ENCODE measurements around the gene TMPRSS11E. TPM values are rescaled to one million over a fixed set of nuclear protein-coding genes. Genes with fewer than 3 reads are reported as not detected.
A peak's percentile ranks its signal among the peaks of the same experiment; 100 is the strongest.

The TMPRSS11E gene
- total and polyA plus RNA-seq, 2 donors (not counting 1 experiment from before 2014, with no cell fraction given), result not detected

DNA sequence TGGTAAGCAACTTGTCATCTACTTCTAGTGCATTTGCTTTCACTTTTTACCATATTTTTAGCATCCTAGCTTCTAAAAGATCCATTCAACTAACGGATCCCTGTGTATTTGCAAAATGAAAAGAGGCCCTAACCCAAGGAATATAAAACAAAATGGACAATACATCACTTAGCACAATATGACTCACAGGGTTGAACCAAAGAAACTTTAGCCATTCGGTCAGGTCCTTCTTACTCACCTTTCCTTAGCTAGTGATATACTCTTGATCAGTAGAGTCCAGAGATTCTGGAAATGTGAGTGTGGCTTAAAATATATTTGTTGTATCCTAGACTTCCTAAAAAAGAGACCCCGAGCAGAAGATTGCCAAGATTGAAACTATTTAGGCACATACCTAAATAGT lies 19.5 kb downstream of the TMPRSS11E start:
- peak in 1 of 2 donors; percentile 58 for DNase-seq (ENCODE audit: low read depth in 2 of 2)
- Histone ChIP-seq H3K27ac (ENCODE audit: insufficient read depth, low read length) (no peak overlapping the region), H3K4me2 (ENCODE audit: extremely low read depth, insufficient read depth, low read length) (no peak overlapping the region), H3K4me1 (ENCODE audit: control insufficient read depth, extremely low read depth, insufficient read depth, low read length) (no peaks in the 10 kb centered on the region), H3K27me3 (ENCODE audit: control insufficient read depth, insufficient read depth, low read length) (no peaks in the 10 kb centered on the region), H3K36me3 (ENCODE audit: control insufficient read depth, insufficient read depth, low read length) (no peaks in the 10 kb centered on the region), H3K79me2 (ENCODE audit: control insufficient read depth, insufficient read depth, low read length) (no peaks in the 10 kb centered on the region), H3K4me3 (replicated peaks in 1 of 4; ENCODE audit: control extremely low read depth in 1 of 4, insufficient read depth in 1 of 4, low read depth in 3 of 4, low read length in 4 of 4) (no peak overlapping the region), H4K20me1 (ENCODE audit: control insufficient read depth, extremely low read depth, insufficient read depth, low read length) (no peaks in the 10 kb centered on the region), H3K9me3 (ENCODE audit: control insufficient read depth, insufficient read depth, low read depth, low read length) (no peaks in the 10 kb centered on the region), H3K9ac (ENCODE audit: insufficient read depth, low read length) (no peak overlapping the region), H2AFZ (ENCODE audit: low read length) (no peak overlapping the region)
- TF ChIP-seq CTCF (conservative IDR thresholded peaks at IDR 0.05 in 1 of 2, IDR thresholded peaks at IDR 0.05 in 1 of 2; ENCODE audit: low read depth in 1 of 2, low read length in 2 of 2) (no peak), EZH2 (IDR thresholded peaks at IDR 0.05; ENCODE audit: low read length, missing control alignments) (no peak)

- Histone ChIP-seq H3K4me2 (ENCODE audit: extremely low read depth, insufficient read depth, low read length) (no peak overlapping the region), H3K27ac (ENCODE audit: insufficient read depth, low read length) (no peak overlapping the region), H3K9ac (ENCODE audit: insufficient read depth, low read length) (no peak overlapping the region), H3K36me3 (ENCODE audit: control insufficient read depth, insufficient read depth, low read length) (no peaks in the 10 kb centered on the region), H3K4me3 (replicated peaks in 1 of 4; ENCODE audit: control extremely low read depth in 1 of 4, insufficient read depth in 1 of 4, low read depth in 3 of 4, low read length in 4 of 4) (no peak overlapping the region), H3K4me1 (ENCODE audit: control insufficient read depth, extremely low read depth, insufficient read depth, low read length) (no peaks in the 10 kb centered on the region), H3K9me3 (ENCODE audit: control insufficient read depth, insufficient read depth, low read depth, low read length) (no peaks in the 10 kb centered on the region), H4K20me1 (ENCODE audit: control insufficient read depth, extremely low read depth, insufficient read depth, low read length) (no peaks in the 10 kb centered on the region), H2AFZ (ENCODE audit: low read length) (no peak overlapping the region), H3K79me2 (ENCODE audit: control insufficient read depth, insufficient read depth, low read length) (no peaks in the 10 kb centered on the region), H3K27me3 (ENCODE audit: control insufficient read depth, insufficient read depth, low read length) (no peaks in the 10 kb centered on the region)
- DNase-seq (ENCODE audit: low read depth in 2 of 2), result no peak
- TF ChIP-seq EZH2 (IDR thresholded peaks at IDR 0.05; ENCODE audit: low read length, missing control alignments), result no peak
- no peak for TF ChIP-seq CTCF (conservative IDR thresholded peaks at IDR 0.05 in 1 of 2, IDR thresholded peaks at IDR 0.05 in 1 of 2; ENCODE audit: low read depth in 1 of 2, low read length in 2 of 2)
These were observed 22.2 kb downstream of the TMPRSS11E start for GRCh38 chr4:68469482-68469881.

DNA sequence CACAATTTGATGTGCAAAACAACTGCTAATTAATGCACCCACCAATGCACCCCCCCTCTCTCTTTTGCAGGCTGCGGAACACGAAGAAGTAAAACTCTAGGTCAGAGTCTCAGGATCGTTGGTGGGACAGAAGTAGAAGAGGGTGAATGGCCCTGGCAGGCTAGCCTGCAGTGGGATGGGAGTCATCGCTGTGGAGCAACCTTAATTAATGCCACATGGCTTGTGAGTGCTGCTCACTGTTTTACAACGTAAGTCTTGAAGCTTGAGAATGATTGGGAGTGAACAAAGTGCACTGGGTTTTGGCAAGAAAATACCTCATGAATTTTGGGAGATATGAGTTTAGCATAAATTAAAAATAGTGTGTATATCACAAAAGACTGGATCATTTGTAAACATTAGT lies 28.9 kb downstream of the TMPRSS11E start:
- peak in 1 of 2 donors; percentile 47 for DNase-seq (ENCODE audit: low read depth in 2 of 2)
- Histone ChIP-seq H4K20me1 (ENCODE audit: control insufficient read depth, extremely low read depth, insufficient read depth, low read length) (no peaks in the 10 kb centered on the region), H3K4me3 (replicated peaks in 1 of 4; ENCODE audit: control extremely low read depth in 1 of 4, insufficient read depth in 1 of 4, low read depth in 3 of 4, low read length in 4 of 4) (no peak overlapping the region), H3K36me3 (ENCODE audit: control insufficient read depth, insufficient read depth, low read length) (no peaks in the 10 kb centered on the region), H2AFZ (ENCODE audit: low read length) (no peak overlapping the region), H3K9ac (ENCODE audit: insufficient read depth, low read length) (no peak overlapping the region), H3K27me3 (ENCODE audit: control insufficient read depth, insufficient read depth, low read length) (no peaks in the 10 kb centered on the region), H3K79me2 (ENCODE audit: control insufficient read depth, insufficient read depth, low read length) (no peaks in the 10 kb centered on the region), H3K27ac (ENCODE audit: insufficient read depth, low read length) (no peak overlapping the region), H3K4me2 (ENCODE audit: extremely low read depth, insufficient read depth, low read length) (no peak overlapping the region), H3K4me1 (ENCODE audit: control insufficient read depth, extremely low read depth, insufficient read depth, low read length) (no peaks in the 10 kb centered on the region), H3K9me3 (ENCODE audit: control insufficient read depth, insufficient read depth, low read depth, low read length) (no peaks in the 10 kb centered on the region)
- TF ChIP-seq EZH2 (IDR thresholded peaks at IDR 0.05; ENCODE audit: low read length, missing control alignments) (no peak), CTCF (conservative IDR thresholded peaks at IDR 0.05 in 1 of 2, IDR thresholded peaks at IDR 0.05 in 1 of 2; ENCODE audit: low read depth in 1 of 2, low read length in 2 of 2) (no peak)
